Endothelial cell of umbilical vein (primary cell): ENCODE results near the gene PLAC8L1. TPM values are rescaled to one million over a fixed set of nuclear protein-coding genes. Genes with fewer than 3 reads are reported as not detected.

ENCODE experiments used
- BruUV-seq: library from RNA; stranded (reverse); fragments of 400-500 nt; replicated peaks from 2 replicates; lab custom pipeline; 2021; lab: Mats Ljungman, UMichigan
- CTCF ChIA-PET: fragments of 300-600, 350-600 bp; sonication (Branson Sonifier 250); formaldehyde crosslinking; loops from one replicate; lab custom pipeline; 2021; ENCODE audit warnings: antibody characterized with exemption, inconsistent platforms; lab: Charles Lee
- POLR2A ChIA-PET: fragments of 300-600, 350-600 bp; sonication (Branson Sonifier 250); formaldehyde crosslinking; loops from one replicate; lab custom pipeline; 2021; ENCODE audit warnings: antibody characterized with exemption, inconsistent platforms; lab: Charles Lee
- DNase-seq: peaks from one replicate; pipeline ENCODE4 v3.0.0-alpha.2; 2011; ENCODE audit warnings: low read depth, low spot score
- FAIRE-seq: peaks from 2 replicates; lab custom pipeline; 2011; peaks lifted over from hg19 to GRCh38; lab: Jason Lieb, UNC
- H2AFZ ChIP-seq: 2 replicates; pipeline ENCODE4 v1.6.0; 2012; ENCODE audit warnings: low read depth, low read length, control low read depth, inconsistent platforms
- H3K27ac ChIP-seq: 2 replicates; pipeline ENCODE4 v1.5.1; 2011; ENCODE audit warnings: low read depth, mild to moderate bottlenecking, control low read depth, low read length, moderate library complexity; ENCODE audit not compliant: insufficient read depth
- H3K27me3 ChIP-seq, 2 experiments: 2 replicates each; pipeline versions ENCODE4 v1.6.0 to v1.6.1; 2011; ENCODE audit warnings: low read length in 2 of 2, mixed read lengths in 1 of 2; ENCODE audit not compliant: control insufficient read depth in 2 of 2, insufficient read depth in 2 of 2
- H3K36me3 ChIP-seq, 2 experiments: 2 replicates in 1 of 2; 3 replicates in 1 of 2; pipeline ENCODE4 v1.5.1; 2011; ENCODE audit warnings: low read length in 2 of 2, mild to moderate bottlenecking in 1 of 2, moderate library complexity in 1 of 2; ENCODE audit not compliant: control insufficient read depth in 2 of 2, insufficient read depth in 2 of 2; ENCODE audit errors: extremely low read depth in 1 of 2
- H3K4me1 ChIP-seq: 3 replicates; pipeline ENCODE4 v1.5.1; 2011; ENCODE audit warnings: mild to moderate bottlenecking, low read length; ENCODE audit not compliant: control insufficient read depth, insufficient read depth; ENCODE audit errors: extremely low read depth
- H3K4me2 ChIP-seq: 2 replicates; pipeline ENCODE4 v1.6.1; 2011; ENCODE audit warnings: low read length, control low read depth, mixed read lengths; ENCODE audit not compliant: insufficient read depth
- H3K4me3 ChIP-seq, 3 experiments: fragments of 200-600 bp in 1 of 3; sonication (generic), shearing (Covaris generic) in 1 of 3; replicated peaks in 1 of 3; 2 replicates each; pipeline ENCODE4 v1.5.1; 2011 to 2016; ENCODE audit warnings: control low read depth in 3 of 3, low read length in 3 of 3, mild to moderate bottlenecking in 2 of 3, inconsistent platforms in 1 of 3, low read depth in 1 of 3, moderate library complexity in 1 of 3; ENCODE audit not compliant: insufficient read depth in 1 of 3
- H3K79me2 ChIP-seq: 2 replicates; pipeline ENCODE4 v1.6.0; 2012; ENCODE audit warnings: low read length, inconsistent platforms; ENCODE audit not compliant: control insufficient read depth, insufficient read depth
- H3K9ac ChIP-seq: replicated peaks from 2 replicates; pipeline ENCODE3; 2011; ENCODE audit warnings: low read length, control low read depth; ENCODE audit not compliant: insufficient read depth; ENCODE audit errors: extremely low read depth
- H3K9me1 ChIP-seq: replicated peaks from 3 replicates; pipeline ENCODE4 v1.6.0; 2011; ENCODE audit warnings: mild to moderate bottlenecking, low read length; ENCODE audit not compliant: control insufficient read depth, insufficient read depth; ENCODE audit errors: extremely low read depth
- H3K9me3 ChIP-seq: replicated peaks from 2 replicates; pipeline ENCODE4 v1.5.1; 2012; ENCODE audit warnings: low read length, inconsistent platforms; ENCODE audit not compliant: control insufficient read depth, insufficient read depth
- H4K20me1 ChIP-seq: replicated peaks from 2 replicates; pipeline ENCODE3; 2011; ENCODE audit warnings: mild to moderate bottlenecking, low read length; ENCODE audit not compliant: control insufficient read depth, insufficient read depth; ENCODE audit errors: extremely low read depth
- FOS ChIP-seq: IDR thresholded peaks from 2 replicates; pipeline ENCODE4 v1.6.1; 2011; ENCODE audit warnings: mild to moderate bottlenecking, low read length, moderate library complexity, borderline replicate concordance; ENCODE audit not compliant: insufficient read depth
- GATA2 ChIP-seq: IDR thresholded peaks from 2 replicates; pipeline ENCODE4 v1.7.0; 2011; ENCODE audit warnings: low read depth, mild to moderate bottlenecking, moderate library complexity, mixed read lengths, low read length; ENCODE audit not compliant: insufficient read length, insufficient read depth
- MAX ChIP-seq: IDR thresholded peaks from 2 replicates; pipeline ENCODE4 v1.6.1; 2011; ENCODE audit not compliant: insufficient read depth, insufficient read length
- MYC ChIP-seq: IDR thresholded peaks from one replicate; pipeline ENCODE4 v1.6.1; 2011; ENCODE audit warnings: mild to moderate bottlenecking, low read depth, low read length
- POLR2A ChIP-seq: IDR thresholded peaks from 2 replicates; pipeline ENCODE4 v1.6.1; 2012; ENCODE audit warnings: low read depth, mild to moderate bottlenecking, control low read depth, low read length
- POLR2AphosphoS5 ChIP-seq: IDR thresholded peaks from 2 replicates; pipeline ENCODE4 v1.6.1; 2012; ENCODE audit warnings: low read depth, mild to moderate bottlenecking, control low read depth, low read length, moderate library complexity; ENCODE audit not compliant: insufficient read depth
- dilution Hi-C: fragments of 300-500 bp; cut with MboI; formaldehyde crosslinking; loops from one replicate; pipeline ENCODE4 v1.15.0; 2019; ENCODE audit warnings: low sequenced_read_pairs; ENCODE audit not compliant: extremely low pct_ligation_motif_present
- intact Hi-C: fragments of 100-400 bp; cut with micrococcal nuclease; formaldehyde crosslinking; loops from one replicate; pipeline ENCODE4 v1.10.0; 2022
- polyA plus RNA-seq, 4 experiments: library from polyadenylated mRNA; depleted of rRNA in 3 of 4; stranded (reverse) in 3 of 4; unstranded in 1 of 4; fragments of >200 nt; gene quantifications; 2 replicates each; pipeline versions ENCODE4 v1.2.1 to v1.2.3, GENCODE V29; 2011 to 2012; ENCODE audit warnings: missing spikeins in 1 of 4
- total RNA-seq: library from RNA; stranded (reverse); gene quantifications from 2 replicates; pipeline ENCODE4 v1.2.3, GENCODE V29; 2021

PLAC8L1 gene
- total and polyA plus RNA-seq, 2 donors (not counting 3 experiments of a cell fraction or from before 2014, with no cell fraction given): 0.80 to 0.99 TPM

- intact Hi-C loops (no loop called here), dilution Hi-C loops (no loop called here)
- FAIRE-seq: no peak
- no peaks in the 10 kb centered on the region for H3K9me1 ChIP-seq
- H2AFZ ChIP-seq: no peak overlapping the region
- H3K79me2 ChIP-seq: no peaks in the 10 kb centered on the region
- no peaks in the 10 kb centered on the region for H3K9me3 ChIP-seq
- H3K9ac ChIP-seq: no peak overlapping the region
- H4K20me1 ChIP-seq: no peaks in the 10 kb centered on the region
- DNase-seq: no peak
- no TSS peak for BruUV-seq
- H3K27ac ChIP-seq: no peak overlapping the region
- H3K36me3 ChIP-seq: no peaks in the 10 kb centered on the region
- no peak for TF ChIP-seq MAX
- no peak for TF ChIP-seq POLR2A
- no peak for TF ChIP-seq FOS
- TF ChIP-seq MYC: no peak
- no peak for TF ChIP-seq GATA2
- TF ChIP-seq POLR2AphosphoS5: no peak
- no peaks in the 10 kb centered on the region for H3K4me1 ChIP-seq
- H3K4me2 ChIP-seq: no peak overlapping the region
- no peaks in the 10 kb centered on the region for H3K27me3 ChIP-seq
- CTCF ChIA-PET: no interaction called here
- POLR2A ChIA-PET: no interaction called here
- H3K4me3 ChIP-seq: no peak overlapping the region
These were observed 2.5 kb upstream of the PLAC8L1 start for GRCh38 chr5:146107901-146108300.

- H3K4me3 ChIP-seq: no peak overlapping the region
- POLR2A ChIA-PET: no interaction called here
- CTCF ChIA-PET: interaction anchor here (2.2 kb wide), 1 partner anchor 27 kb away, joined by 5 read pairs; no protein-coding TSS in a partner anchor
- no peak for FAIRE-seq
- no peaks in the 10 kb centered on the region for H3K9me1 ChIP-seq
- dilution Hi-C loops: no loop called here
- no peak overlapping the region for H2AFZ ChIP-seq
- H3K27me3 ChIP-seq: no peaks in the 10 kb centered on the region
- no peaks in the 10 kb centered on the region for H3K36me3 ChIP-seq
- intact Hi-C loops: no loop called here
- H3K27ac ChIP-seq: no peak overlapping the region
- DNase-seq: no peak
- H4K20me1 ChIP-seq: no peaks in the 10 kb centered on the region
- no peak overlapping the region for H3K4me2 ChIP-seq
- no TSS peak for BruUV-seq
- H3K9ac ChIP-seq: no peak overlapping the region
- TF ChIP-seq GATA2: no peak
- no peak for TF ChIP-seq FOS
- no peak for TF ChIP-seq MAX
- H3K4me1 ChIP-seq: no peaks in the 10 kb centered on the region
- H3K9me3 ChIP-seq: no peaks in the 10 kb centered on the region
- H3K79me2 ChIP-seq: no peaks in the 10 kb centered on the region
These were observed 1.8 kb downstream of the PLAC8L1 start for GRCh38 chr5:146103594-146103993.
